Gastrocnemius medialis (tissue), 4 donors: ENCODE data around the gene CENPC.

Source experiments
- CTCF ChIP-seq, 5 experiments: fragments of 450-650 bp in 3 of 5; fragments of 200-600 bp in 2 of 5; sonication (generic) in 2 of 5; IDR thresholded peaks in 4 of 5; conservative IDR thresholded peaks in 1 of 5; 1 replicate in 4 of 5; 2 replicates in 1 of 5; pipeline ENCODE4 v1.5.1; 2016 to 2019; ENCODE audit warnings: antibody characterized with exemption in 5 of 5, mild to moderate bottlenecking in 3 of 5, moderate library complexity in 3 of 5
- POLR2A ChIP-seq, 2 donors: fragments of 450-650 bp; IDR thresholded peaks; one replicate each; pipeline ENCODE4 v1.6.1; 2017; ENCODE audit warnings: antibody characterized with exemption in 2 of 2, mild to moderate bottlenecking in 2 of 2, moderate library complexity in 2 of 2

DNA sequence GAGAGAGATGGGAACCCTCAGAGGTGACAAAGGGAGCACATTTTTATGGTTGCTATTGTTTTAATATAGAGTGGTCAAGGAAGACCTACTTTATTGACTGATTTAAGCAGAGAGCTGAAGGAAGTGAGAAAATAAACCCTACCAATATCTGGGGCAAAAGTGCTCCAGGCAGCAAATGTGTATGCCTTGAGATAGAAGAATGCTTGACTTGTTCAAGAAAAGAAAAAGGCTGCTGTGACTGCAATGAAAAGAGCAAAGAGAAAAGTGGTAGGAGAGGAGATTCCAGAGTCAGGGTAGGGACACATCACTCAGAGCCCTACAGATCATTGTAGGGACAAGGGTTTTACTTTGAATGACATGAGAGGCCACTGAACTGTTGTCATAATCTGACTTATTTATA lies 39.2 kb upstream of the CENPC start:
- no peak for TF ChIP-seq CTCF (IDR thresholded peaks at IDR 0.05 in 4 of 5, conservative IDR thresholded peaks at IDR 0.05 in 1 of 5)
- no peak for TF ChIP-seq POLR2A (IDR thresholded peaks at IDR 0.05)
